Measurements from ENCODE around the gene CNRIP1. TPM values are rescaled to one million over a fixed set of nuclear protein-coding genes. Genes with fewer than 3 reads are reported as not detected.

CNRIP1 gene
- total and polyA plus RNA-seq, 8 donors = 0.85 to 6.4 (median 3.3) TPM

- Histone ChIP-seq H3K9me3 (no peaks in the 10 kb centered on the region), H3K27ac (no peak overlapping the region), H3K27me3 (no peaks in the 10 kb centered on the region), H3K36me3 (no peaks in the 10 kb centered on the region), H3K4me1 (peaks cover 20 to 24% (median 23%) of the 10 kb centered on the region in 3 donors), H3K4me3 (no peak overlapping the region)
- intact Hi-C loops (cut with DNase I) = no loop called here
- no peak for DNase-seq
- WGBS, 2 donors = 76 to 86% methylated on average over 1 of the region's 1 CpG
- ATAC-seq = no peak
- no peak for FAIRE-seq
- TF ChIP-seq CTCF (IDR thresholded peaks at IDR 0.05) = no peak
These were observed 73.4 kb downstream of the CNRIP1 start for GRCh38 chr2:68246396-68246795.

- H3K36me3 ChIP-seq = no peaks in the 10 kb centered on the region
- no peak overlapping the region for H3K4me3 ChIP-seq
- H3K4me1 ChIP-seq = peaks cover 20 to 26% (median 23%) of the 10 kb centered on the region in 3 donors
- intact Hi-C loops (cut with DNase I) = no loop called here
- FAIRE-seq = no peak
- DNase-seq = no peak
- no peaks in the 10 kb centered on the region for H3K27me3 ChIP-seq
- ATAC-seq = no peak
- H3K9me3 ChIP-seq = no peaks in the 10 kb centered on the region
- H3K27ac ChIP-seq = no peak overlapping the region
- TF ChIP-seq CTCF (IDR thresholded peaks at IDR 0.05) = no peak
These were observed 74.1 kb downstream of the CNRIP1 start for GRCh38 chr2:68245672-68246071.

GRCh38 chr2:68245066-68245465, 74.7 kb downstream of the CNRIP1 start:
- TF ChIP-seq CTCF (IDR thresholded peaks at IDR 0.05) = no peak
- FAIRE-seq (no peak), ATAC-seq (no peak), DNase-seq (no peak)
- H3K4me1 ChIP-seq = peaks cover 19 to 26% (median 23%) of the 10 kb centered on the region in 3 donors
- intact Hi-C loops (cut with DNase I) = no loop called here
- no peaks in the 10 kb centered on the region for H3K36me3 ChIP-seq
- WGBS, 2 donors = 93 to 97% methylated on average over 4 of the region's 4 CpGs
- H3K27me3 ChIP-seq = no peaks in the 10 kb centered on the region
- H3K4me3 ChIP-seq = no peak overlapping the region
- H3K27ac ChIP-seq = no peak overlapping the region
- no peaks in the 10 kb centered on the region for H3K9me3 ChIP-seq

GRCh38 chr2:68244456-68244855, 75.3 kb downstream of the CNRIP1 start:
- no peaks in the 10 kb centered on the region for H3K27me3 ChIP-seq
- FAIRE-seq = no peak
- no peak for ATAC-seq
- H3K4me3 ChIP-seq = no peak overlapping the region
- TF ChIP-seq CTCF (IDR thresholded peaks at IDR 0.05) = no peak
- H3K27ac ChIP-seq = no peak overlapping the region
- no peaks in the 10 kb centered on the region for H3K9me3 ChIP-seq
- 72 to 79% methylated on average over 2 of the region's 2 CpGs for WGBS, 2 donors
- intact Hi-C loops (cut with DNase I) = no loop called here
- H3K36me3 ChIP-seq = no peaks in the 10 kb centered on the region
- no peak for DNase-seq
- peaks cover 13 to 22% (median 17%) of the 10 kb centered on the region in 3 donors for H3K4me1 ChIP-seq

Other genes with a start within 250 kb of the CNRIP1 start
- 1 to 10 TPM; 3.6 to 8.2 (median 5.3) TPM for gene PNO1, start 162.1 kb downstream of the CNRIP1 start, total RNA-seq
- 1 to 10 TPM; 3.5 to 6.1 TPM for gene PNO1, start 162.1 kb downstream of the CNRIP1 start, polyA plus RNA-seq
- 10 to 100 TPM; 15.5 to 27.4 (median 23.4) TPM for gene PPP3R1, start 67.4 kb downstream of the CNRIP1 start, total RNA-seq
- gene PPP3R1, start 67.4 kb downstream of the CNRIP1 start, polyA plus RNA-seq = 10 to 100 TPM in 1 of 2 donors, 1 to 10 TPM in 1; 6.1 to 12.4 TPM
- 1 to 10 TPM in 4 of 6 donors, under 1 TPM in 2; 0.28 to 8.0 (median 2.0) TPM for gene PLEK, start 45.3 kb upstream of the CNRIP1 start, total RNA-seq
- 1 to 10 TPM; 1.0 to 2.1 TPM for gene PLEK, start 45.3 kb upstream of the CNRIP1 start, polyA plus RNA-seq
- gene FBXO48, start 147.3 kb upstream of the CNRIP1 start, total RNA-seq = 1 to 10 TPM in 1 of 6 donors, under 1 TPM in 5; 0.46 to 1.1 (median 0.82) TPM
- under 1 TPM; 0.53 to 0.56 TPM for gene FBXO48, start 147.3 kb upstream of the CNRIP1 start, polyA plus RNA-seq
- gene APLF, start 147.6 kb upstream of the CNRIP1 start, total RNA-seq = 1 to 10 TPM; 1.4 to 4.2 (median 2.1) TPM
- 1 to 10 TPM in 1 of 2 donors, under 1 TPM in 1; 0.85 to 1.1 TPM for gene APLF, start 147.6 kb upstream of the CNRIP1 start, polyA plus RNA-seq

Data from pancreas (tissue), 10 donors.